Endothelial cell of umbilical vein (primary cell): Measurements from ENCODE around the gene CD24.

Experiments used
- CTCF ChIP-seq, 2 donors: IDR thresholded peaks; 1 replicate in 1 of 2; 2 replicates in 1 of 2; pipeline ENCODE4 v1.5.1; 2011; ENCODE audit warnings: low read length in 2 of 2, mild to moderate bottlenecking in 2 of 2, moderate library complexity in 2 of 2, control low read depth in 1 of 2, inconsistent platforms in 1 of 2, low read depth in 1 of 2; ENCODE audit not compliant: insufficient read depth in 1 of 2; ENCODE audit errors: extremely low read depth in 1 of 2
- EZH2 ChIP-seq: IDR thresholded peaks from 2 replicates; pipeline ENCODE4 v1.6.1; 2012; ENCODE audit warnings: borderline replicate concordance, low read depth, mild to moderate bottlenecking, moderate library complexity, low read length, inconsistent platforms; ENCODE audit not compliant: severe bottlenecking
- GATA2 ChIP-seq: IDR thresholded peaks from 2 replicates; pipeline ENCODE4 v1.7.0; 2011; ENCODE audit warnings: low read depth, mild to moderate bottlenecking, moderate library complexity, mixed read lengths, low read length; ENCODE audit not compliant: insufficient read length, insufficient read depth
- JUN ChIP-seq: IDR thresholded peaks from 2 replicates; pipeline ENCODE4 v1.6.1; 2011; ENCODE audit warnings: borderline replicate concordance, low read depth; ENCODE audit not compliant: insufficient read length, insufficient read depth
- MAX ChIP-seq: IDR thresholded peaks from 2 replicates; pipeline ENCODE4 v1.6.1; 2011; ENCODE audit not compliant: insufficient read depth, insufficient read length
- MYC ChIP-seq: IDR thresholded peaks from one replicate; pipeline ENCODE4 v1.6.1; 2011; ENCODE audit warnings: mild to moderate bottlenecking, low read depth, low read length
- POLR2A ChIP-seq: IDR thresholded peaks from 2 replicates; pipeline ENCODE4 v1.6.1; 2012; ENCODE audit warnings: low read depth, mild to moderate bottlenecking, control low read depth, low read length
- POLR2AphosphoS5 ChIP-seq: IDR thresholded peaks from 2 replicates; pipeline ENCODE4 v1.6.1; 2012; ENCODE audit warnings: low read depth, mild to moderate bottlenecking, control low read depth, low read length, moderate library complexity; ENCODE audit not compliant: insufficient read depth

GRCh38 chr6:106988664-106989063, 14.1 kb upstream of the CD24 start:
- TF ChIP-seq CTCF (IDR thresholded peaks at IDR 0.05; ENCODE audit: extremely low read depth in 1 of 2, insufficient read depth in 1 of 2, low read depth in 1 of 2, low read length in 2 of 2) (no peak), EZH2 (no peak), POLR2A (no peak), JUN (no peak), POLR2AphosphoS5 (no peak), MAX (no peak), GATA2 (no peak), MYC (no peak)
